Lower lobe of right lung (tissue), 2 donors: ENCODE results near the gene OGFR. TPM values are rescaled to one million over a fixed set of nuclear protein-coding genes. Genes with fewer than 3 reads are reported as not detected.

Source experiments
- ATAC-seq, 2 donors: fragments of 200-7000 bp; cut with Tn5 transposase; one replicate each; pipeline ENCODE4 v1.9.1; 2020 to 2022; ENCODE audit warnings: mild to moderate bottlenecking in 2 of 2, moderate library complexity in 2 of 2
- DNase-seq: peaks from one replicate; pipeline ENCODE4 v3.0.0-alpha.2; 2020
- H3K27ac ChIP-seq: fragments of 200-600 bp; one replicate; pipeline ENCODE4 v1.8.0; 2022
- H3K27me3 ChIP-seq: fragments of 200-600 bp; one replicate; pipeline ENCODE4 v1.8.0; 2022; ENCODE audit warnings: low read depth
- H3K36me3 ChIP-seq: fragments of 200-600 bp; one replicate; pipeline ENCODE4 v1.8.0; 2022; ENCODE audit warnings: mild to moderate bottlenecking
- H3K4me1 ChIP-seq: fragments of 200-600 bp; one replicate; pipeline ENCODE4 v1.8.0; 2022
- H3K4me3 ChIP-seq: fragments of 200-600 bp; one replicate; pipeline ENCODE4 v1.8.0; 2022; ENCODE audit warnings: mild to moderate bottlenecking
- H3K9me3 ChIP-seq: fragments of 200-600 bp; one replicate; pipeline ENCODE4 v1.8.0; 2022
- CTCF ChIP-seq: fragments of 200-600 bp; IDR thresholded peaks from one replicate; pipeline ENCODE4 v1.8.0; 2022; ENCODE audit warnings: antibody characterized with exemption, mild to moderate bottlenecking
- intact Hi-C: fragments of 100-400 bp; cut with DNase I; formaldehyde crosslinking; loops from one replicate; pipeline ENCODE4 v1.11.0; 2022
- total RNA-seq: library from RNA; stranded (reverse); fragmentation: NEBNext Ultra II Directional; extraction: Animal tissue kit (Norgen Biotek cat#: 25700); gene quantifications from one replicate; pipeline ENCODE4 v1.2.1, GENCODE V29; 2021
- donor health status: DM: no; HTN: yes; CAD: no; lungs with severe emphysema.

OGFR gene
- total RNA-seq, 1 donor from 2014 or later = 69.4 TPM

GRCh38 chr20:62830251-62830650 is 25.6 kb downstream of the OGFR start:
- Histone ChIP-seq H3K4me1 (peaks cover 15% of the 10 kb centered on the region), H3K36me3 (no peaks in the 10 kb centered on the region), H3K27me3 (peaks cover 6% of the 10 kb centered on the region), H3K4me3 (no peak overlapping the region), H3K9me3 (no peaks in the 10 kb centered on the region), H3K27ac (no peak overlapping the region)
- intact Hi-C loops = no loop called here
- DNase-seq (no peak), ATAC-seq (no peak)
- TF ChIP-seq CTCF = no peak

- no peak for DNase-seq
- no peaks in the 10 kb centered on the region for H3K9me3 ChIP-seq
- no peak overlapping the region for H3K27ac ChIP-seq
- intact Hi-C loops = no loop called here
- no peak overlapping the region for H3K4me3 ChIP-seq
- no peak for ATAC-seq
- H3K4me1 ChIP-seq = peaks cover 15% of the 10 kb centered on the region
- no peaks in the 10 kb centered on the region for H3K36me3 ChIP-seq
- no peak for TF ChIP-seq CTCF
- H3K27me3 ChIP-seq = peaks cover 6% of the 10 kb centered on the region
These were observed 26.2 kb downstream of the OGFR start for GRCh38 chr20:62830821-62831220.

GRCh38 chr20:62831361-62831788 is 26.7 kb downstream of the OGFR start:
- Histone ChIP-seq H3K36me3 (no peaks in the 10 kb centered on the region), H3K4me3 (no peak overlapping the region), H3K27me3 (peaks cover 12% of the 10 kb centered on the region), H3K9me3 (no peaks in the 10 kb centered on the region), H3K4me1 (peaks cover 15% of the 10 kb centered on the region), H3K27ac (no peak overlapping the region)
- no peak for TF ChIP-seq CTCF
- intact Hi-C loops = no loop called here
- ATAC-seq (peak; percentile 38 to 41), DNase-seq (no peak)

GRCh38 chr20:62831854-62832211 is 27.2 kb downstream of the OGFR start:
- no peak for ATAC-seq
- Histone ChIP-seq H3K27me3 (peaks cover 16% of the 10 kb centered on the region), H3K9me3 (no peaks in the 10 kb centered on the region), H3K27ac (no peak overlapping the region), H3K4me3 (no peak overlapping the region), H3K36me3 (no peaks in the 10 kb centered on the region), H3K4me1 (peaks cover 15% of the 10 kb centered on the region)
- intact Hi-C loops = no loop called here
- DNase-seq = no peak
- no peak for TF ChIP-seq CTCF

GRCh38 chr20:62832212-62832922 is 27.7 kb downstream of the OGFR start:
- Histone ChIP-seq H3K4me3 (no peak overlapping the region), H3K27me3 (peaks cover 19% of the 10 kb centered on the region), H3K9me3 (no peaks in the 10 kb centered on the region), H3K27ac (no peak overlapping the region), H3K36me3 (no peaks in the 10 kb centered on the region), H3K4me1 (peaks cover 15% of the 10 kb centered on the region)
- intact Hi-C loops = no loop called here
- ATAC-seq (peak; percentile 50 to 51), DNase-seq (peak; percentile 74)
- TF ChIP-seq CTCF = no peak
